HG03460 (cell line): Measurements from ENCODE around the gene RPL27.

Source experiments
- ATAC-seq: cut with Tn5 transposase; IDR thresholded peaks from one replicate; pipeline ENCODE4 v1.9.1; 2021; ENCODE audit not compliant: unreplicated experiment

RPL27 gene

GRCh38 chr17:43051969-43052368 is 53.8 kb downstream of the RPL27 start:
- ATAC-seq: no peak
